CD14-positive monocyte (primary cell): ENCODE measurements around the gene CSE1L. TPM values are rescaled to one million over a fixed set of nuclear protein-coding genes. Genes with fewer than 3 reads are reported as not detected.
"Not testable (repeated sequence)": the region's sequence is repeated elsewhere in the genome, so short reads cannot be mapped to it uniquely, and the experiment has no call there.

Experiments
- DNase-seq, 3 donors: peaks; one replicate each; pipeline ENCODE4 v3.0.0-alpha.2; 2011 to 2022
- H2AFZ ChIP-seq: 2 replicates; pipeline ENCODE4 v1.6.0; 2012; ENCODE audit warnings: mild to moderate bottlenecking, low read depth, low read length, inconsistent platforms; ENCODE audit not compliant: insufficient read depth, poor library complexity, severe bottlenecking
- H3K27ac ChIP-seq, 2 donors: 1 replicate in 1 of 2; 2 replicates in 1 of 2; pipeline ENCODE4 v1.5.1; 2012 to 2013; ENCODE audit warnings: low read length in 2 of 2, control low read depth in 1 of 2, inconsistent platforms in 1 of 2, low read depth in 1 of 2, mild to moderate bottlenecking in 1 of 2
- H3K27me3 ChIP-seq, 2 donors: one replicate each; pipeline versions ENCODE4 v1.6.0 to v1.6.1; 2011 to 2013; ENCODE audit warnings: low read length in 2 of 2; ENCODE audit not compliant: control insufficient read depth in 2 of 2, insufficient read depth in 2 of 2
- H3K36me3 ChIP-seq, 2 donors: replicated peaks in 1 of 2; 1 replicate in 1 of 2; 2 replicates in 1 of 2; pipeline versions ENCODE4 v1.5.1 to v1.6.1; 2012 to 2013; ENCODE audit warnings: low read length in 2 of 2, control low read depth in 1 of 2, inconsistent platforms in 1 of 2, mild to moderate bottlenecking in 1 of 2; ENCODE audit not compliant: insufficient read depth in 2 of 2, control insufficient read depth in 1 of 2
- H3K4me1 ChIP-seq, 2 donors: 1 replicate in 1 of 2; 2 replicates in 1 of 2; pipeline versions ENCODE4 v1.5.1 to v1.6.1; 2012 to 2013; ENCODE audit warnings: low read length in 2 of 2, control low read depth in 1 of 2, inconsistent platforms in 1 of 2, mild to moderate bottlenecking in 1 of 2, moderate library complexity in 1 of 2; ENCODE audit not compliant: insufficient read depth in 2 of 2, control insufficient read depth in 1 of 2
- H3K4me2 ChIP-seq: replicated peaks from 2 replicates; pipeline ENCODE3; 2012; ENCODE audit warnings: low read length, moderate library complexity, mild to moderate bottlenecking; ENCODE audit not compliant: poor library complexity, severe bottlenecking; ENCODE audit errors: extremely low read depth
- H3K4me3 ChIP-seq, 3 experiments: fragments of 200-600 bp in 1 of 3; sonication (generic) in 1 of 3; replicated peaks in 1 of 3; 1 replicate in 2 of 3; 2 replicates in 1 of 3; pipeline ENCODE4 v1.5.1; 2011 to 2013; ENCODE audit warnings: low read length in 3 of 3, mild to moderate bottlenecking in 3 of 3, control low read depth in 2 of 3, low read depth in 2 of 3, inconsistent platforms in 1 of 3, moderate library complexity in 1 of 3
- H3K79me2 ChIP-seq: 2 replicates; pipeline ENCODE4 v1.6.0; 2012; ENCODE audit warnings: mild to moderate bottlenecking, control low read depth, inconsistent platforms, low read length, moderate library complexity; ENCODE audit not compliant: insufficient read depth
- H3K9ac ChIP-seq: 2 replicates; pipeline ENCODE4 v1.6.0; 2017; ENCODE audit warnings: low read length, mild to moderate bottlenecking; ENCODE audit not compliant: insufficient read depth, poor library complexity, severe bottlenecking
- H3K9me3 ChIP-seq, 2 donors: replicated peaks in 1 of 2; 1 replicate in 1 of 2; 2 replicates in 1 of 2; pipeline versions ENCODE4 v1.5.1 to v1.6.1; 2012 to 2013; ENCODE audit warnings: low read length in 2 of 2, control low read depth in 1 of 2; ENCODE audit not compliant: control insufficient read depth in 1 of 2, insufficient read depth in 1 of 2
- H4K20me1 ChIP-seq: 2 replicates; pipeline ENCODE4 v1.6.0; 2012; ENCODE audit warnings: mild to moderate bottlenecking, low read length, control low read depth, moderate library complexity; ENCODE audit not compliant: insufficient read depth
- H3K27ac Mint-ChIP-seq, 7 donors: one replicate each; pipeline ENCODE4 v1.8.0; 2020; ENCODE audit warnings: mild to moderate bottlenecking in 7 of 7, mixed read lengths in 7 of 7, moderate library complexity in 6 of 7, inconsistent platforms in 2 of 7
- H3K27me3 Mint-ChIP-seq, 3 donors: one replicate each; pipeline ENCODE4 v1.8.0; 2021 to 2022; ENCODE audit warnings: low read depth in 3 of 3, mild to moderate bottlenecking in 3 of 3, mixed read lengths in 3 of 3, moderate library complexity in 3 of 3, inconsistent platforms in 1 of 3
- H3K36me3 Mint-ChIP-seq, 2 donors: one replicate each; pipeline ENCODE4 v1.8.0; 2020; ENCODE audit warnings: mixed read lengths in 2 of 2, inconsistent platforms in 1 of 2, mild to moderate bottlenecking in 1 of 2
- H3K4me1 Mint-ChIP-seq: one replicate; pipeline ENCODE4 v1.8.0; 2020; ENCODE audit warnings: mild to moderate bottlenecking, mixed read lengths
- H3K4me3 Mint-ChIP-seq, 2 donors: one replicate each; pipeline ENCODE4 v1.8.0; 2020; ENCODE audit warnings: mild to moderate bottlenecking in 2 of 2, mixed read lengths in 2 of 2, moderate library complexity in 1 of 2
- H3K9me3 Mint-ChIP-seq, 7 donors: one replicate each; pipeline ENCODE4 v1.8.0; 2020 to 2022; ENCODE audit warnings: mixed read lengths in 7 of 7, mild to moderate bottlenecking in 6 of 7, moderate library complexity in 6 of 7, inconsistent platforms in 2 of 7
- CTCF ChIP-seq: fragments of 200-600 bp; IDR thresholded peaks from one replicate; pipeline ENCODE4 v1.8.0; 2022; ENCODE audit warnings: antibody characterized with exemption, mild to moderate bottlenecking
- WGBS: methylation state at CpG from one replicate; pipeline ENCODE4 v1.1.5; 2013; ENCODE audit warnings: missing lambda C conversion rate; ENCODE audit not compliant: insufficient coverage; 5-methylcytosine and 5-hydroxymethylcytosine counted together
- intact Hi-C, 2 donors: fragments of 100-400 bp; cut with micrococcal nuclease; formaldehyde crosslinking; loops; one replicate each; pipeline versions ENCODE4 v1.15.0 to v1.15.1; 2023
- polyA plus RNA-seq, 3 donors: library from polyadenylated mRNA; depleted of rRNA in 1 of 3; unstranded in 2 of 3; stranded (reverse) in 1 of 3; fragments of 300-500 nt in 2 of 3; fragments of >200 nt in 1 of 3; fragmentation: Illumina TruSeq in 2 of 3; gene quantifications; 1 replicate in 2 of 3; 2 replicates in 1 of 3; pipeline ENCODE4 v1.2.3, GENCODE V29; 2012 to 2021

The CSE1L gene
- polyA plus RNA-seq, 3 donors: 8.5 to 22.0 (median 19.4) TPM

GRCh38 chr20:49074521-49074920 lies 28.4 kb downstream of the CSE1L start:
- no peak overlapping the region for H3K4me3 Mint-ChIP-seq
- no CpG with 5 or more reads among the region's 2 CpGs for WGBS
- H3K9ac ChIP-seq: no peak overlapping the region
- H3K4me2 ChIP-seq: no peak overlapping the region
- no peaks in the 10 kb centered on the region for H3K79me2 ChIP-seq
- peaks cover 90 to 99% of the 10 kb centered on the region in 2 donors for H3K36me3 ChIP-seq
- no peaks in the 10 kb centered on the region for H3K9me3 Mint-ChIP-seq
- H3K27me3 ChIP-seq: no peaks in the 10 kb centered on the region
- no peak overlapping the region for H3K27ac ChIP-seq
- H3K36me3 Mint-ChIP-seq: peaks cover 78 to 96% of the 10 kb centered on the region in 2 donors
- no peak for TF ChIP-seq CTCF
- H3K27me3 Mint-ChIP-seq: no peaks in the 10 kb centered on the region
- no peaks in the 10 kb centered on the region for H3K4me1 ChIP-seq
- H3K4me1 Mint-ChIP-seq: no peaks in the 10 kb centered on the region
- no peak for DNase-seq
- no peaks in the 10 kb centered on the region for H4K20me1 ChIP-seq
- H2AFZ ChIP-seq: no peak overlapping the region
- peak overlapping the region in 1 of 7 donors; percentile 16 for H3K27ac Mint-ChIP-seq
- H3K4me3 ChIP-seq: no peak overlapping the region
- intact Hi-C loops: no loop called here
- no peaks in the 10 kb centered on the region for H3K9me3 ChIP-seq

- Histone ChIP-seq H4K20me1 (no peaks in the 10 kb centered on the region), H3K9me3 (no peaks in the 10 kb centered on the region), H3K36me3 (peaks cover 89 to 99% of the 10 kb centered on the region in 2 donors), H3K4me2 (no peak overlapping the region), H3K27me3 (no peaks in the 10 kb centered on the region), H2AFZ (no peak overlapping the region), H3K9ac (no peak overlapping the region), H3K27ac (no peak overlapping the region), H3K4me1 (no peaks in the 10 kb centered on the region), H3K79me2 (no peaks in the 10 kb centered on the region), H3K4me3 (no peak overlapping the region)
- Mint-ChIP-seq H3K36me3 (peaks cover 80 to 98% of the 10 kb centered on the region in 2 donors), H3K27ac (no peak overlapping the region), H3K27me3 (no peaks in the 10 kb centered on the region), H3K4me1 (no peaks in the 10 kb centered on the region), H3K4me3 (no peak overlapping the region), H3K9me3 (no peaks in the 10 kb centered on the region)
- intact Hi-C loops: no loop called here
- TF ChIP-seq CTCF: no peak
- WGBS: no CpG with 5 or more reads among the region's 3 CpGs
- no peak for DNase-seq
Observed at GRCh38 chr20:49078310-49078709, 32.2 kb downstream of the CSE1L start.

GRCh38 chr20:49082295-49082694 lies 36.2 kb downstream of the CSE1L start:
- 100% methylated on average over 6 of the region's 12 CpGs for WGBS
- intact Hi-C loops: loop anchor here in 1 of 2 donors (10.0 kb wide), 1 partner anchor 437 kb away; no protein-coding TSS in a partner anchor
- not testable (repeated sequence) for H3K4me3 Mint-ChIP-seq, H3K9me3 ChIP-seq, H3K27ac ChIP-seq, H3K4me1 ChIP-seq, H3K4me1 Mint-ChIP-seq, H3K27me3 ChIP-seq, H3K79me2 ChIP-seq, H3K4me3 ChIP-seq, H3K27ac Mint-ChIP-seq, H3K4me2 ChIP-seq, H2AFZ ChIP-seq, DNase-seq, H3K9ac ChIP-seq, H3K27me3 Mint-ChIP-seq, H4K20me1 ChIP-seq, H3K9me3 Mint-ChIP-seq
- H3K36me3 ChIP-seq: peaks cover 93 to 100% of the 10 kb centered on the region in 2 donors
- H3K36me3 Mint-ChIP-seq: peaks cover 85 to 96% of the 10 kb centered on the region in 2 donors
